ENCODE results near the gene CCDC33.

CCDC33 gene

GRCh38 chr15:74319596-74320351 lies 83.6 kb downstream of the CCDC33 start:
- TF ChIP-seq CTCF (IDR thresholded peaks at IDR 0.05; ENCODE audit: low read depth, low read length, missing control alignments): no peak
- DNase-seq (ENCODE audit: extremely low read depth, low read depth): no peak
- no peak overlapping the region for H3K4me3 ChIP-seq (replicated peaks; ENCODE audit: low read depth, low read length)

- H3K4me3 ChIP-seq (replicated peaks; ENCODE audit: low read depth, low read length): no peak overlapping the region
- DNase-seq (ENCODE audit: extremely low read depth, low read depth): no peak
- TF ChIP-seq CTCF (IDR thresholded peaks at IDR 0.05; ENCODE audit: low read depth, low read length, missing control alignments): peak; percentile 77
Observed at GRCh38 chr15:74320352-74321247, 84.5 kb downstream of the CCDC33 start.

GRCh38 chr15:74322558-74323180 lies 86.5 kb downstream of the CCDC33 start:
- no peak overlapping the region for H3K4me3 ChIP-seq (replicated peaks; ENCODE audit: low read depth, low read length)
- TF ChIP-seq CTCF (IDR thresholded peaks at IDR 0.05; ENCODE audit: low read depth, low read length, missing control alignments): peak; percentile 84
- DNase-seq (ENCODE audit: extremely low read depth, low read depth): no peak

- TF ChIP-seq CTCF (IDR thresholded peaks at IDR 0.05; ENCODE audit: low read depth, low read length, missing control alignments): no peak
- DNase-seq (ENCODE audit: extremely low read depth, low read depth): no peak
- no peak overlapping the region for H3K4me3 ChIP-seq (replicated peaks; ENCODE audit: low read depth, low read length)
Observed at GRCh38 chr15:74324714-74325113, 88.6 kb downstream of the CCDC33 start.

GRCh38 chr15:74326746-74327145 lies 90.6 kb downstream of the CCDC33 start:
- no peak overlapping the region for H3K4me3 ChIP-seq (replicated peaks; ENCODE audit: low read depth, low read length)
- no peak for DNase-seq (ENCODE audit: extremely low read depth, low read depth)
- TF ChIP-seq CTCF (IDR thresholded peaks at IDR 0.05; ENCODE audit: low read depth, low read length, missing control alignments): no peak

GRCh38 chr15:74327756-74328155 lies 91.6 kb downstream of the CCDC33 start:
- no peak for DNase-seq (ENCODE audit: extremely low read depth, low read depth)
- no peak overlapping the region for H3K4me3 ChIP-seq (replicated peaks; ENCODE audit: low read depth, low read length)
- no peak for TF ChIP-seq CTCF (IDR thresholded peaks at IDR 0.05; ENCODE audit: low read depth, low read length, missing control alignments)
